ENCODE data around the gene FGF14. TPM values are rescaled to one million over a fixed set of nuclear protein-coding genes. Genes with fewer than 3 reads are reported as not detected.

FGF14 gene
- total RNA-seq, 4 donors from 2014 or later = 0.36 to 1.9 (median 0.45) TPM

- DNase-seq (ENCODE audit: low spot score in 2 of 2) = no peak
- TF ChIP-seq POLR2A (IDR thresholded peaks at IDR 0.05) (no peak), CTCF (IDR thresholded peaks at IDR 0.05) (no peak)
- intact Hi-C loops (cut with DNase I; ENCODE audit: low total_unique reads) = no loop called here
- WGBS, 2 donors = 74 to 84% methylated on average over 7 of the region's 7 CpGs
- H3K4me3 ChIP-seq (ENCODE audit: low read depth, poor library complexity, severe bottlenecking) = no peak overlapping the region
Observed at GRCh38 chr13:102039264-102039663, 362.6 kb downstream of the FGF14 start.

GRCh38 chr13:102038787-102039186 lies 363.1 kb downstream of the FGF14 start:
- 71 to 89% methylated on average over 1 of the region's 1 CpG for WGBS, 2 donors
- DNase-seq (ENCODE audit: low spot score in 2 of 2) = no peak

GRCh38 chr13:102035969-102036368 lies 365.9 kb downstream of the FGF14 start:
- no peak for TF ChIP-seq CTCF (IDR thresholded peaks at IDR 0.05)
- TF ChIP-seq POLR2A (IDR thresholded peaks at IDR 0.05) = no peak
- H3K4me3 ChIP-seq (ENCODE audit: low read depth, poor library complexity, severe bottlenecking) = no peak overlapping the region
- no peak for DNase-seq (ENCODE audit: low spot score in 2 of 2)
- intact Hi-C loops (cut with DNase I; ENCODE audit: low total_unique reads) = no loop called here

More at GRCh38 chr13:102038787-102039186, 363.1 kb downstream of the FGF14 start:
- intact Hi-C loops (cut with DNase I; ENCODE audit: low total_unique reads) = no loop called here
- H3K4me3 ChIP-seq (ENCODE audit: low read depth, poor library complexity, severe bottlenecking) = no peak overlapping the region
- no peak for TF ChIP-seq CTCF (IDR thresholded peaks at IDR 0.05)
- TF ChIP-seq POLR2A (IDR thresholded peaks at IDR 0.05) = no peak

GRCh38 chr13:102033857-102034331 lies 368.0 kb downstream of the FGF14 start:
- no peak overlapping the region for H3K4me3 ChIP-seq (ENCODE audit: low read depth, poor library complexity, severe bottlenecking)
- intact Hi-C loops (cut with DNase I; ENCODE audit: low total_unique reads) = no loop called here
- no peak for TF ChIP-seq POLR2A (IDR thresholded peaks at IDR 0.05)
- 82 to 88% methylated on average over 5 of the region's 5 CpGs for WGBS, 2 donors
- no peak for DNase-seq (ENCODE audit: low spot score in 2 of 2)

- 88 to 89% methylated on average over 7 of the region's 7 CpGs for WGBS, 2 donors
- H3K4me3 ChIP-seq (ENCODE audit: low read depth, poor library complexity, severe bottlenecking) = no peak overlapping the region
- DNase-seq (ENCODE audit: low spot score in 2 of 2) = no peak
- intact Hi-C loops (cut with DNase I; ENCODE audit: low total_unique reads) = no loop called here
- TF ChIP-seq POLR2A (IDR thresholded peaks at IDR 0.05) (no peak), CTCF (IDR thresholded peaks at IDR 0.05) (no peak)
Observed at GRCh38 chr13:102033386-102033785, 368.5 kb downstream of the FGF14 start.

GRCh38 chr13:102028868-102029267 lies 373.0 kb downstream of the FGF14 start:
- TF ChIP-seq CTCF (IDR thresholded peaks at IDR 0.05) (no peak), POLR2A (IDR thresholded peaks at IDR 0.05) (no peak)
- intact Hi-C loops (cut with DNase I; ENCODE audit: low total_unique reads) = no loop called here
- no peak overlapping the region for H3K4me3 ChIP-seq (ENCODE audit: low read depth, poor library complexity, severe bottlenecking)
- no peak for DNase-seq (ENCODE audit: low spot score in 2 of 2)
- WGBS, 2 donors = 62% methylated on average over 5 of the region's 5 CpGs

All from lower leg skin (tissue), 4 donors.